ES-I3 (cell line): Measurements from ENCODE around the gene TRIM39.
"Not testable (repeated sequence)": the region's sequence is repeated elsewhere in the genome, so short reads cannot be mapped to it uniquely, and the experiment has no call there.

Experiments
- H3K36me3 ChIP-seq: 2 replicates; pipeline ENCODE4 v1.6.1; 2013; ENCODE audit warnings: mild to moderate bottlenecking, low read length, control low read depth, moderate library complexity; ENCODE audit not compliant: insufficient read depth
- H3K4me1 ChIP-seq: 2 replicates; pipeline ENCODE4 v1.6.1; 2013; ENCODE audit warnings: mild to moderate bottlenecking, control low read depth, low read length; ENCODE audit not compliant: insufficient read depth
- H3K9ac ChIP-seq: 2 replicates; pipeline ENCODE4 v1.6.1; 2013; ENCODE audit warnings: low read depth, mild to moderate bottlenecking, low read length, moderate library complexity
- H3K9me3 ChIP-seq: 2 replicates; pipeline ENCODE4 v1.6.1; 2013; ENCODE audit warnings: mild to moderate bottlenecking, low read length, moderate library complexity; ENCODE audit not compliant: control insufficient read depth, insufficient read depth

The TRIM39 gene

GRCh38 chr6:30326526-30327231 is at the start of gene TRIM39:
Gene TRIM39 (plus strand): TSS chr6:30326927. CDS start chr6:30329318, 2,391 bp downstream.
- Histone ChIP-seq H3K9ac (peak within 1 kb of the TSS; percentile 89), H3K36me3 (peaks cover 4% of the 10 kb centered on the region; the same call in 1 of the 2 replicates), H3K4me1 (peaks cover 18% of the 10 kb centered on the region), H3K9me3 (no peaks in the 10 kb centered on the region)

- H3K9me3 ChIP-seq: peaks cover 29% of the 10 kb centered on the region
- H3K4me1 ChIP-seq, H3K9ac ChIP-seq, H3K36me3 ChIP-seq: not testable (repeated sequence)
These were observed 45.7 kb upstream of the TRIM39 start for GRCh38 chr6:30280988-30281387.

DNA sequence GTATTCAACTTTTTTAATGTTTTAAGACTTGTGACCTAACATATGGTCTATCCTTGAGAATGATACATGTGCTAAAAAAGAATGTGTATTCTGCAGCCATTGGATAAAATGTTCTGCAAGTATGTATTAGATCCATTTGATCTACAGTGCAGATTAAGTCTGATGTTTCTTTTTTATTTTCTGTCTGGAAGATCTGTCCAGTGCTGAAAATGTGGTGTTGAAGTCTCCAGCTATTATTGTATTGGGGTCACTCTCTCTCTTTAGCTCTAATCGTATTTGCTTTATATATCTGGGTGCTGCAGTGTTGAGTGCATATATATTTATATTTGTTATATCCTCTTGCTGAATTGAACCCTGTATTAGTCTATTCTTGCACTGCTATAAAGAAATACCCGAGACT is 44.2 kb upstream of the TRIM39 start:
- H3K36me3 ChIP-seq: no peaks in the 10 kb centered on the region
- H3K9me3 ChIP-seq: peaks cover 33% of the 10 kb centered on the region
- no peaks in the 10 kb centered on the region for H3K4me1 ChIP-seq
- no peak overlapping the region for H3K9ac ChIP-seq

GRCh38 chr6:30283761-30284160 is 43.0 kb upstream of the TRIM39 start:
- peaks cover 34% of the 10 kb centered on the region for H3K9me3 ChIP-seq
- no peaks in the 10 kb centered on the region for H3K4me1 ChIP-seq
- H3K9ac ChIP-seq: no peak overlapping the region
- H3K36me3 ChIP-seq: no peaks in the 10 kb centered on the region

DNA sequence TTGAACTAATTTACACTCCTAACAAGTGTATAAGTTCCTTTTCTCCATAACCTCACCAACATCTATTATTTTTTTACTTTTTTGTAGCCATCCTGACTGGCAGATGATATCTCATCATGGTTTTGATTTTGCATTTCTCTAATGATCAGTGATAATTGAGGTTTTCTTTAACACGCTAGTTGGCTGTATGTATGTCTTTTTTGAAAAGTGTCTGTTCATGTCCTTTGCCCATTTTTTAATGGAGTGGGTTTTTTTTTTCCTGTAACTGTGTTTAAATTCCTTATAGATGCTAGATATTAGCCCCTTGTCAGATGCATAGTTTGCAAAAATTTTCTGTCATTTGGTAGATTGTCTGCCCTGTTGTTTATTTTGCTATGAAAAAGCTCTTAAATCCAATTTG is 39.6 kb upstream of the TRIM39 start:
- peaks cover 17% of the 10 kb centered on the region for H3K9me3 ChIP-seq
- H3K9ac ChIP-seq: no peak overlapping the region
- H3K4me1 ChIP-seq: no peaks in the 10 kb centered on the region
- peaks cover 17% of the 10 kb centered on the region for H3K36me3 ChIP-seq

GRCh38 chr6:30295837-30296236 is 30.9 kb upstream of the TRIM39 start:
- H3K36me3 ChIP-seq: peaks cover 31% of the 10 kb centered on the region

GRCh38 chr6:30304002-30304401 is 22.7 kb upstream of the TRIM39 start:
- peaks cover 19% of the 10 kb centered on the region for H3K36me3 ChIP-seq
- no peaks in the 10 kb centered on the region for H3K4me1 ChIP-seq
- no peak overlapping the region for H3K9ac ChIP-seq
- peaks cover 35% of the 10 kb centered on the region for H3K9me3 ChIP-seq

More at GRCh38 chr6:30295837-30296236, 30.9 kb upstream of the TRIM39 start:
- peaks cover 18% of the 10 kb centered on the region for H3K9me3 ChIP-seq
- H3K4me1 ChIP-seq: no peaks in the 10 kb centered on the region
- no peak overlapping the region for H3K9ac ChIP-seq

- Histone ChIP-seq H3K9me3 (peaks cover 3% of the 10 kb centered on the region; the same call in 1 of the 2 replicates), H3K4me1 (no peaks in the 10 kb centered on the region), H3K36me3 (peaks cover 13% of the 10 kb centered on the region), H3K9ac (no peak overlapping the region)
These were observed 15.6 kb upstream of the TRIM39 start for GRCh38 chr6:30311101-30311500.

GRCh38 chr6:30311671-30312070 is 15.1 kb upstream of the TRIM39 start:
- peaks cover 13% of the 10 kb centered on the region for H3K36me3 ChIP-seq
- H3K9me3 ChIP-seq: no peaks in the 10 kb centered on the region
- no peaks in the 10 kb centered on the region for H3K4me1 ChIP-seq
- no peak overlapping the region for H3K9ac ChIP-seq

DNA sequence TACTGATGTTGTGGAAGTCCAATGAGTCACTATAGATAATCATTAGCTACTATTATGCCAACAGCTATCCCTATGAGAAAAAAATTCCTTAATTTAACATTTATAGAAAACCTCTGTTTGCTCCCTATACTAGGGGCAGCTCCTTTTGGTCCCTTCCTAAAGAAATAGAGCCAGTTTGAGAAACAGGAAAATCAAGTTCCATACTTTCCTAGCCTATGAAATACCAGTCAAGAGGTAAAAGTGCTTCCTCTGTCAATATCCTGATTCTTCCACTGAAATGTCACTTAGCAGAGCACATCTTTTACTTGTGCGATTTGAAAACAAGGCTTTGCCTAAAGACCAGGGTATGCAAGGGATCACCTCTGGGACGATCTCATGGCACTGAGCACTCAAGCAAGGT is 14.5 kb upstream of the TRIM39 start:
- Histone ChIP-seq H3K9me3 (no peaks in the 10 kb centered on the region), H3K9ac (no peak overlapping the region), H3K4me1 (no peaks in the 10 kb centered on the region), H3K36me3 (peaks cover 13% of the 10 kb centered on the region)

GRCh38 chr6:30312676-30313321 is 13.9 kb upstream of the TRIM39 start:
- Histone ChIP-seq H3K9me3 (no peaks in the 10 kb centered on the region), H3K9ac (no peak overlapping the region), H3K36me3 (peaks cover 13% of the 10 kb centered on the region), H3K4me1 (no peaks in the 10 kb centered on the region)

GRCh38 chr6:30315156-30315555 is 11.6 kb upstream of the TRIM39 start:
- H3K9ac ChIP-seq: no peak overlapping the region
- H3K4me1 ChIP-seq: 0 out of 2 replicates have a peak, but pooled peaks cover 8% of the 10 kb centered on the region
- H3K9me3 ChIP-seq: no peaks in the 10 kb centered on the region
- peaks cover 5% of the 10 kb centered on the region for H3K36me3 ChIP-seq

DNA sequence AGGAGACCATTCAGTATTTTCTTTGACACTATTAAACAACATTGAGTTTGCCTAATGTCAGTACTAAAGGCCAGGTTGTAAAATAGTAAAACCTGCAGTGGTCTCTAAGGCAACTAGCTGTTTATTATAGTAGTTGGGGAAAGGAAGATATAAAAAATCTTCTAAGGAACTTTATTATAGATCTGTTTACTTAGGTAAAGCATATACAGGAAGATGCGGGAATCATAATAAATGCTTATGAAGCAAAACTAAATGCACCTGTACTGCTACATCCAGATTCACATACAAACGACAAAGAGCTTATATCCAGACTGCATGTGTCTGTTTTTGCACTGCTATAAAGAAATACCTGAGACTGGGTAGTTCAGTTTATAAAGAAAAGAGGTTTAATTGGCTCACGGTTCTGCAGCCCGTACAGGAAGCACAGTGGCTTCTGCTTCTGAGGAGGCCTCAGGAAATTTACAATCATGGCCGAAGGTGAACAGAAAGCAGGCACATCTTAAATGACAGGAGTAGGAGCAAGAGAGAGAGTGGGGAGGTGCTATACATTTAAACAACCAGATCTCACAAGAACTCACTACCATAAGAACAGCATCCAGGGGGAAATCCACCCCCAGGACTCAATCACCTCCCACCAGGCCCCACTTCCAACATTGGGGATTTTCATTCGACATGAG is 8.7 kb upstream of the TRIM39 start:
- Histone ChIP-seq H3K36me3 (peaks cover 5% of the 10 kb centered on the region), H3K9me3 (no peaks in the 10 kb centered on the region), H3K4me1 (peaks cover 31% of the 10 kb centered on the region), H3K9ac (no peak overlapping the region)

- no peaks in the 10 kb centered on the region; the same call in 1 of the 2 replicates for H3K36me3 ChIP-seq
- H3K9ac ChIP-seq: no peak overlapping the region
- H3K9me3 ChIP-seq: no peaks in the 10 kb centered on the region
- peaks cover 35% of the 10 kb centered on the region for H3K4me1 ChIP-seq
These were observed 7.4 kb upstream of the TRIM39 start for GRCh38 chr6:30319146-30319835.
